ENCODE results near the gene MPRIP. TPM values are rescaled to one million over a fixed set of nuclear protein-coding genes. Genes with fewer than 3 reads are reported as not detected.

Gene MPRIP
- total RNA-seq, 4 donors from 2014 or later = 130 to 244 (median 155) TPM

DNA sequence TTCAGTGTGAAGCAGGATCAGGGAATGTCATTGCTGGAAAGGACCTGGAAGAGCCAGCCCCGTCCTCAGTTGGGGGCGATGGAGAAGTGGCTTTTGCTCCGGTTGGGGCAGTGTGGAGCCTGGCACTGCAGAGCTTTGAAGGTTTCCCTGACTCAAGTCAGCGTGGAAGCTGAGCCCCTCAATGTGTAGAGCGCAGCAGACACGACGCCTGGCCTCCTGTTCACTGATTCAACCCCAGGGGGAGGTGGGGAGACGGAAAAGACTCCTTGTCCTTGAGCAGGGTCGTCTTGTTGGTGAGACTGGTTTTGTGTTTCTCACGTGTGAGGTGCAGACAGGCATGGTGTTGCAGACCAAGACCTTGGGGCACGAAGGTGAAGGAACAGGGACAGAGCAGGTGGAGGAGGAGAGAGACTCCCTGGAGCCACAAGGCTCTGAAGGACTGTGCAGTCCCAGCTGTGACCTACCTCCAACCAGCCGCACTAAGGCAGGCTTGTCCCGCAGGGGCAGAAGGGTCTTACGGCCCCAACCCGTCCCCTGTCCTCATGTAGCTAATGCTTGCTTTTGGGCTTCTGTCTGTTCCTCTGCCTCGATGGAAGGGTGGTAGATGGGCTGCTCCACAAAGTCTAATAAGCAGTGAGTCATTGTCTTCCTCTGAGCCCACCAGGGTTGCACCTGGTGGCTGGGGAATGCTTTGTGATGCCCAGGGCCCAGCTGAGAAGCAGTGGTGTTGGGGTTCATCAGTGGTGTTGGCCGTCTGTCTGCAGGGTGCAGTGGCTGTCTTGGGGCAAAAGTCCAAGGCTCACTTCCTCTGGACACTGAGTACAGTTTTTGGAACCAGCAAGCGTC lies 47.8 kb downstream of the MPRIP start:
- WGBS, 2 donors = 93% methylated on average over 16 to 18 of the region's 18 CpGs
- DNase-seq = peak in 1 of 2 donors; percentile 0

DNA sequence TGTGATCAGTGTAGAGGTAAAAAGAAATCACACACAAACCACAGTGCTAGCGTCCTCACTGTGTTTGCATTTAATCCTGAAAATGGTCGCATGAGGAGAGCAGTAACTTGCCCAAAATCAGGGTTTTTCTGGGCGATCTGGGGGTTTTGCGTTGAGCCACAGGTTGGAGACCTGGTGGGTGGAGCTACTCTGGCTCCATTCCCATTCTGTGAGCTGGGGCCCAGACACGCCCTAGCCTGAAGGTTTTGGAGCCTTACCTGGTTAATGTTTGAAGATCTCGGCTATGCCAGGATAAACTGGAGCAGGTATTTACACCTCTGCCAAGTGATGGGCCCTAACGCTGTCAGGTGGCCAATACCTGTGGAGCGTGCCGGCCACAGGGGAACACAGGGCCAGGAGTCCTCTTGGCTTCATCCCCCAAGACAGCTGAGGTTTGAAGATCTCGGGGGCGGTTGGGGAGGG lies 48.4 kb downstream of the MPRIP start:
- H3K27ac ChIP-seq = no peak overlapping the region
- no peaks in the 10 kb centered on the region for H3K9me3 ChIP-seq
- TF ChIP-seq, protein P1, sequence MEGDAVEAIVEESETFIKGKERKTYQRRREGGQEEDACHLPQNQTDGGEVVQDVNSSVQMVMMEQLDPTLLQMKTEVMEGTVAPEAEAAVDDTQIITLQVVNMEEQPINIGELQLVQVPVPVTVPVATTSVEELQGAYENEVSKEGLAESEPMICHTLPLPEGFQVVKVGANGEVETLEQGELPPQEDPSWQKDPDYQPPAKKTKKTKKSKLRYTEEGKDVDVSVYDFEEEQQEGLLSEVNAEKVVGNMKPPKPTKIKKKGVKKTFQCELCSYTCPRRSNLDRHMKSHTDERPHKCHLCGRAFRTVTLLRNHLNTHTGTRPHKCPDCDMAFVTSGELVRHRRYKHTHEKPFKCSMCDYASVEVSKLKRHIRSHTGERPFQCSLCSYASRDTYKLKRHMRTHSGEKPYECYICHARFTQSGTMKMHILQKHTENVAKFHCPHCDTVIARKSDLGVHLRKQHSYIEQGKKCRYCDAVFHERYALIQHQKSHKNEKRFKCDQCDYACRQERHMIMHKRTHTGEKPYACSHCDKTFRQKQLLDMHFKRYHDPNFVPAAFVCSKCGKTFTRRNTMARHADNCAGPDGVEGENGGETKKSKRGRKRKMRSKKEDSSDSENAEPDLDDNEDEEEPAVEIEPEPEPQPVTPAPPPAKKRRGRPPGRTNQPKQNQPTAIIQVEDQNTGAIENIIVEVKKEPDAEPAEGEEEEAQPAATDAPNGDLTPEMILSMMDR (IDR thresholded peaks at IDR 0.05) = no peak
- no peak for TF ChIP-seq POLR2A (IDR thresholded peaks at IDR 0.05)
- peaks cover 12 to 47% of the 10 kb centered on the region in 2 donors for H3K4me1 ChIP-seq
- no peak for DNase-seq
- intact Hi-C loops (cut with DNase I) = no loop called here
- WGBS, 2 donors = 80 to 88% methylated on average over 7 to 8 of the region's 11 CpGs
- H3K4me3 ChIP-seq (replicated peaks in 1 of 3) = no peak overlapping the region
- no peaks in the 10 kb centered on the region for H3K27me3 ChIP-seq
- H3K36me3 ChIP-seq = no peaks in the 10 kb centered on the region

More for the DNA sequence above, 47.8 kb downstream of the MPRIP start:
- no peak overlapping the region for H3K4me3 ChIP-seq (replicated peaks in 1 of 3)
- intact Hi-C loops (cut with DNase I) = no loop called here
- no peaks in the 10 kb centered on the region for H3K27me3 ChIP-seq
- no peaks in the 10 kb centered on the region for H3K9me3 ChIP-seq
- H3K4me1 ChIP-seq = peaks cover 12 to 47% of the 10 kb centered on the region in 2 donors
- no peak overlapping the region for H3K27ac ChIP-seq
- H3K36me3 ChIP-seq = no peaks in the 10 kb centered on the region
- TF ChIP-seq, protein P1 (IDR thresholded peaks at IDR 0.05) = no peak
- TF ChIP-seq POLR2A (IDR thresholded peaks at IDR 0.05) = no peak

GRCh38 chr17:17091276-17091675 lies 49.0 kb downstream of the MPRIP start:
- DNase-seq = no peak
- H3K4me3 ChIP-seq (replicated peaks in 1 of 3) = no peak overlapping the region
- no peaks in the 10 kb centered on the region for H3K27me3 ChIP-seq
- intact Hi-C loops (cut with DNase I) = no loop called here
- H3K4me1 ChIP-seq = peaks cover 12 to 48% of the 10 kb centered on the region in 2 donors
- no peaks in the 10 kb centered on the region for H3K9me3 ChIP-seq
- 94 to 96% methylated on average over 11 of the region's 11 CpGs for WGBS, 2 donors
- H3K27ac ChIP-seq = no peak overlapping the region
- no peaks in the 10 kb centered on the region for H3K36me3 ChIP-seq
- TF ChIP-seq, protein P1 (IDR thresholded peaks at IDR 0.05) = no peak
- TF ChIP-seq POLR2A (IDR thresholded peaks at IDR 0.05) = no peak

DNA sequence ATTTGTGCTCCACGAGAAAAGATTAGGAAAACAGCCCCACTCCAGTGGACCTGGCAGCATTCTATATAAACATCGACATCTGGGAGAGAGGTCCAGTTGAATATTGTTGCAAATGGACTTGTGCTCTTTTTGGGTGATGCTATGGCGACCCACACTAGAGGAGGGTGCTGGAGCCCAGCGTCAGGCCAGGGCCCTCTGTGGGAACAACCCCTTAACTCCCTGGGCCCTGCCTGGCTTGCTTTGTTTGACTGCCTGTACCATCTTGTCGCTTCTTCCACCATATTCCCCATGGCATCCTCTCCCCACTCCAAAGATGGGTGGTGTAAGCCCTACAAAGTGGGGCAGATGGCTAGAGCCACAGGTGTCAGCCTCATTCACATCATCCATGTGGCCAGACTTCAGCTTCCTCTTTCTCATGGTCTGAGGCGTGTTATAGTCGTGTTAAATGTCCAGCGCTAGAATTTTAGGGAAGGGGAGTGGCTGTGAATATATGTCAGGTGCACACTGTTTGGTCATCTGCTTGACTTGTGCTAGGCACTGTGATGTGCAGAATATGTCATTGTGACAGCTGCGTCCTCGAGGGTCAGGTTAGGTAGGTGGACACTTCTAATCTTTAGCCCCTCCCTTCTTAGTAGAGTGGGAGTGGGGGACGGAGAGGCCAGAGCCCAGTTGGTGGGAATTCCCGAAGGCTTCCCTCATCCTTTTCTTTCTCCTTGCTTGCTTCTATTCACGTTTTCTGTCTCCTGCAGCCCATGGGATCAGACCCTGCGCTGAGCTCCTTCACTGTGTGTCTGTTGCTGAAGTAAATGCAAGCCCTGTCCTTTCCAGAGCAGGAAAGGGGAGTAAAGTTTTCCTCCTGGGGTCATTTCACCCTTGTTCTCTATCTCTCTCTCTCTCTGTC lies 49.8 kb downstream of the MPRIP start:
- no peak overlapping the region for H3K27ac ChIP-seq
- no peaks in the 10 kb centered on the region for H3K9me3 ChIP-seq
- H3K36me3 ChIP-seq = no peaks in the 10 kb centered on the region
- DNase-seq = no peak
- H3K4me1 ChIP-seq = peaks cover 16 to 50% of the 10 kb centered on the region in 2 donors
- H3K4me3 ChIP-seq (replicated peaks in 1 of 3) = no peak overlapping the region
- intact Hi-C loops (cut with DNase I) = no loop called here
- WGBS, 2 donors = 83 to 87% methylated on average over 14 of the region's 14 CpGs
- no peaks in the 10 kb centered on the region for H3K27me3 ChIP-seq
- TF ChIP-seq, protein P1 (IDR thresholded peaks at IDR 0.05) = no peak
- TF ChIP-seq POLR2A (IDR thresholded peaks at IDR 0.05) = no peak
